GM13977 (cell line): ENCODE results near the gene MAPKBP1.

Experiments
- DNase-seq: peaks from one replicate; pipeline ENCODE4 v3.0.0; 2012; ENCODE audit warnings: low spot score
- CTCF ChIP-seq: IDR thresholded peaks from 2 replicates; pipeline ENCODE4 v1.5.1; 2012; ENCODE audit warnings: mild to moderate bottlenecking, control low read depth; ENCODE audit not compliant: insufficient read depth; ENCODE audit errors: extremely low read depth, missing control alignments
- in situ Hi-C: fragments of 300-500 bp; cut with MboI; formaldehyde crosslinking; loops from one replicate; pipeline ENCODE4 v1.12.0; 2022; ENCODE audit warnings: low sequenced_read_pairs, low pct_unique_long_range_greater_than_20kb, mixed read lengths, inconsistent platforms; ENCODE audit not compliant: unreplicated experiment

MAPKBP1 gene

GRCh38 chr15:41782371-41783282 lies 8.3 kb downstream of the MAPKBP1 start:
- no peak for DNase-seq
- in situ Hi-C loops = no loop called here
- TF ChIP-seq CTCF = no peak

DNA sequence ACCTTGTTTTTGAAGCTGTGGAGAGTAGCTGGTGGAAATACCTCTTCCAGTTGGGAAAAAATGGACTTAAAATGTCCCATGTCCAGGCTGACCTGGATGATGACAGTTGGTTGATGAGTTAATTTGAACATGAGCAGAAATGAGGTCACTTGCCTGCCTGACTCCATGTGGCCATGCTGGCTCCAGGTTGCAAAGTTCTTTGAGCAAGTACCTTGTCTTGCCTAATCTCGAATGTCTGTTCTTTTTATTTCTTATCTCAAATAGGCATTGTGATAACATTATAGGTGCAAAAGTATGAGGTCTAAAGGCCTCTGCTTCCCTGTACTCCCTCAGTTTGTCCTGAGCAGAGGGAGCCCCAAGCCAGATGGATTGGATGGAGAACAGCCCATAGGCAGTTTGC lies 9.0 kb downstream of the MAPKBP1 start:
- in situ Hi-C loops = no loop called here
- no peak for TF ChIP-seq CTCF
- DNase-seq = no peak

GRCh38 chr15:41788262-41788661 lies 14.0 kb downstream of the MAPKBP1 start:
- no peak for DNase-seq
- in situ Hi-C loops = no loop called here
- no peak for TF ChIP-seq CTCF

GRCh38 chr15:41789236-41789635 lies 15.0 kb downstream of the MAPKBP1 start:
- no peak for DNase-seq
- in situ Hi-C loops = no loop called here
- TF ChIP-seq CTCF = no peak

DNA sequence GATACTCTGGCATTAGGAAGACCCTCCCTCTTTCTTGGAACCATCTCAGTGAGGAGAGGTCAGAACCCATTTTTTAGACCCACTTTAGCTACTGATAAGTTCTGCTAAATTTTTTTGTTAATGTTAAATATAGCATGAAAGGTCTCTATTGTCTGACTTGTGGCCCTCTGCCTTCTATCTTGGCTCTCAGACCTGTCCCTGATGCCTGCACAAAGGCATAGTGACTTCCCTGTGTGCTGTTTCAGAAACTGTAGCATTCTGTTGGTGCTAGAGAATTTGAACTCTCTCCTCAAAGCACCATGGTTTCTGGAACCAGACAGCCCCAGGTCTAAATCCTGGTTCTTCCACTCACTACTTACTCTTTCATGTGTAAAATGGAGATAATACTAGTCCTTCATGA lies 15.4 kb downstream of the MAPKBP1 start:
- in situ Hi-C loops = no loop called here
- TF ChIP-seq CTCF = no peak
- no peak for DNase-seq

DNA sequence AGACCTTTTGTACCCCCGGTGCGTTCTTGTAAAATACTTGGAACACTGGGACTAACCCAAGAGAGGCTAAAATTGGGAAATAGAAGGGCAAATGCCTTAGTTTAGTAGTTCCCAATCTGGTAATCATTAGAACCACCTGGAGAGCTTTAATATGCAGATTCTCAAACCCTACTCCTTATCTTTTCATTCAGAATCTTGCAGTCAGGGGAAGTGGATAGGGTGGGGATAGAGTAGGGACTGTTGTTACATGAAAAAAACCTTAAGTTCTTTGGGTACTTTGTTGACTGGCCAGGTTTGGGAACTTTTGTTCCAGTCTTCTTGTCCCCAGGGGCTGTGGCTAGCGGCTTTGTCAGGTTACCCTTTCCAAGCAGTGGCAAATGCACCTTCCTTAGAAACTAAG lies 15.9 kb downstream of the MAPKBP1 start:
- DNase-seq = no peak
- TF ChIP-seq CTCF = no peak
- in situ Hi-C loops = no loop called here
